ENCODE measurements around the gene NUP107. TPM values are rescaled to one million over a fixed set of nuclear protein-coding genes. Genes with fewer than 3 reads are reported as not detected.

Gene NUP107
- total RNA-seq, 1 donor from 2014 or later = 66.3 TPM

DNA sequence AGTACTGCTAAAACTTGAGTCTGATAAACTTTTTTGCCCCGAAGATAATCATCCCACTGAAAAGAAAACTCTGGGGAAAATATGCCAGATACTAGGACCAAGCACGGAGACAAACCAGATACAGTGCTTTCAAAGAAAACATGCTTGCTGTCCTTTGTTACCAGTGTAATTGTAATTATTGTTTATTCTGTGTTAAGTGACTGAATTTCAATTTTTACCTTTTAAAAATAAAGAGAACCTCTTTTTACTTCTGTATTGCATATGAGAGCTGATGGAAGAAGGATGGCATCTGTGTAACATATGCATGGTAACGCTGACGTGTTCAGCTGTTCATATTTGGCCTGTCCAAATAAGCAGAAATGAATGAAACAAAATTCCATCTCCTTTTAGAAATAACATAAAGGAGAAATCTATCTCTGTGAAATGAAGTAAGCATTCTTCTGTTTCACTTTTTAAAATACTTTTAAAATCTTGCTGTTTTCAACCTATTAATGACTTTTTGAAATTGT, 81.7 kb downstream of the NUP107 start:
- H3K4me1 Mint-ChIP-seq (ENCODE audit: unreplicated experiment) = peaks cover 8% of the 10 kb centered on the region
- no peak for DNase-seq (ENCODE audit: low spot score)
- TF ChIP-seq, protein P1, sequence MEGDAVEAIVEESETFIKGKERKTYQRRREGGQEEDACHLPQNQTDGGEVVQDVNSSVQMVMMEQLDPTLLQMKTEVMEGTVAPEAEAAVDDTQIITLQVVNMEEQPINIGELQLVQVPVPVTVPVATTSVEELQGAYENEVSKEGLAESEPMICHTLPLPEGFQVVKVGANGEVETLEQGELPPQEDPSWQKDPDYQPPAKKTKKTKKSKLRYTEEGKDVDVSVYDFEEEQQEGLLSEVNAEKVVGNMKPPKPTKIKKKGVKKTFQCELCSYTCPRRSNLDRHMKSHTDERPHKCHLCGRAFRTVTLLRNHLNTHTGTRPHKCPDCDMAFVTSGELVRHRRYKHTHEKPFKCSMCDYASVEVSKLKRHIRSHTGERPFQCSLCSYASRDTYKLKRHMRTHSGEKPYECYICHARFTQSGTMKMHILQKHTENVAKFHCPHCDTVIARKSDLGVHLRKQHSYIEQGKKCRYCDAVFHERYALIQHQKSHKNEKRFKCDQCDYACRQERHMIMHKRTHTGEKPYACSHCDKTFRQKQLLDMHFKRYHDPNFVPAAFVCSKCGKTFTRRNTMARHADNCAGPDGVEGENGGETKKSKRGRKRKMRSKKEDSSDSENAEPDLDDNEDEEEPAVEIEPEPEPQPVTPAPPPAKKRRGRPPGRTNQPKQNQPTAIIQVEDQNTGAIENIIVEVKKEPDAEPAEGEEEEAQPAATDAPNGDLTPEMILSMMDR (IDR thresholded peaks at IDR 0.05; ENCODE audit: unreplicated experiment) = no peak
- peaks cover 8% of the 10 kb centered on the region for H3K36me3 Mint-ChIP-seq (ENCODE audit: low read depth, unreplicated experiment)
- no peak overlapping the region for H3K27ac Mint-ChIP-seq (ENCODE audit: unreplicated experiment)
- no peak overlapping the region for H3K4me3 Mint-ChIP-seq (ENCODE audit: unreplicated experiment)
- H3K27me3 Mint-ChIP-seq (ENCODE audit: unreplicated experiment) = peaks cover 2% of the 10 kb centered on the region
- H3K9me3 Mint-ChIP-seq (ENCODE audit: unreplicated experiment) = no peaks in the 10 kb centered on the region

DNA sequence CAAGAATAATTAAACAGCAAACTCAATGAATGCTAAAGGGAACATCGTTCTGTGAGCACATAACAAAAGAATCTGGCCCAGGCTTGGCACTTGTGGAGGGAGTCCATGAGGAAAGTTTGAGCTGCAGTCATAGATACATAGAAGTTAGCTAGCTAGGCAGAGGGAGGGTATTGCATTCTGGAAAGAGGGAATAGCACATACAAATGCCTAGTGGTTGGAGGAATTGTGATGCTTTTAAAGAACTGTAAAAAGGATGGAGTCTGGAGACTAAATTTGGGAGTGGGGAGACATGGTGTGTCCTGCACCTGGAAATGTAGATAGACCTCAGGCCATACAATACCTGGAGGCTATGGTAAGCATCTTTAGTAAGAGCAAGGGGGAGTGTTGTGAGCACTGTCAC, 83.2 kb downstream of the NUP107 start:
- Mint-ChIP-seq H3K4me3 (ENCODE audit: unreplicated experiment) (no peak overlapping the region), H3K36me3 (ENCODE audit: low read depth, unreplicated experiment) (peaks cover 4% of the 10 kb centered on the region), H3K4me1 (ENCODE audit: unreplicated experiment) (peaks cover 8% of the 10 kb centered on the region), H3K27ac (ENCODE audit: unreplicated experiment) (no peak overlapping the region), H3K27me3 (ENCODE audit: unreplicated experiment) (peaks cover 4% of the 10 kb centered on the region), H3K9me3 (ENCODE audit: unreplicated experiment) (no peaks in the 10 kb centered on the region)
- no peak for DNase-seq (ENCODE audit: low spot score)
- TF ChIP-seq, protein P1 (IDR thresholded peaks at IDR 0.05; ENCODE audit: unreplicated experiment) = no peak

DNA sequence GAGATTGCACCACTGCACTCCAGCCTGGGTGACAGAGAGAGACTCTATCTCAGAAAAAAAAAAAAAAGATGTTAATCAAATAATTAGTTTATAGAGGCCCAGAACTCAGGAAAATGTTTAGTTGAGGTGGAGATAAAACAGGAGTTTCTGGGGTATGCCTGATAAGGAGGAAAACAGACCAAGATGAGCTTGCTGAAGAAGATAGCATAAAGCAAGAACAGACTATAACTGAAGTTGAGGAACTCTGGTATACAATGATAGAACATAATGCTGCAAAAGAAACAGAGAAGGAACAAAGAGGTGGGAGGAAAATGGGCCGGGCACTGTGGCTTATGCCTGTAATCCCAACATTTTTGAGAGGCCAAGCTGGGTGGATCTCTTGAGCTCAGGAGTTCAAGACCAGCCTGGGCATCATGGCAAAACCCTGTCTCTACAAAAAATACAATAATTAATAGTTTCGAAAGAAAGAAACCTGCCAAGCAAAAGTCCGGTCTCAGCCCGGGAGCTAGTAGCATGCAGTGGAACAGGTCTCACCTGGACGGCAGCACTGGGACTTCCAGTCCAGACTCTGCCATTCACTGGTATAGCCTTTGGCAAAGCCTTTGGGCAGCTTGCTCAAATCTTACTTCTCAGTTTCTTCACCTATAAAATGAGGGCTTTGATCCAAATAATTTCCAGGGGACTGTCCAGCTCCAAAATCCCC, 84.6 kb downstream of the NUP107 start:
- Mint-ChIP-seq H3K27ac (ENCODE audit: unreplicated experiment) (no peak overlapping the region), H3K36me3 (ENCODE audit: low read depth, unreplicated experiment) (peaks cover 4% of the 10 kb centered on the region), H3K4me3 (ENCODE audit: unreplicated experiment) (no peak overlapping the region), H3K4me1 (ENCODE audit: unreplicated experiment) (peaks cover 8% of the 10 kb centered on the region), H3K9me3 (ENCODE audit: unreplicated experiment) (no peaks in the 10 kb centered on the region), H3K27me3 (ENCODE audit: unreplicated experiment) (peaks cover 4% of the 10 kb centered on the region)
- TF ChIP-seq, protein P1 (IDR thresholded peaks at IDR 0.05; ENCODE audit: unreplicated experiment) = no peak
- no peak for DNase-seq (ENCODE audit: low spot score)

- Mint-ChIP-seq H3K9me3 (ENCODE audit: unreplicated experiment) (no peaks in the 10 kb centered on the region), H3K4me3 (ENCODE audit: unreplicated experiment) (no peak overlapping the region), H3K27ac (ENCODE audit: unreplicated experiment) (peak overlapping the region; percentile 68), H3K36me3 (ENCODE audit: low read depth, unreplicated experiment) (no peaks in the 10 kb centered on the region), H3K27me3 (ENCODE audit: unreplicated experiment) (peaks cover 4% of the 10 kb centered on the region), H3K4me1 (ENCODE audit: unreplicated experiment) (peaks cover 10% of the 10 kb centered on the region)
- TF ChIP-seq, protein P1 (IDR thresholded peaks at IDR 0.05; ENCODE audit: unreplicated experiment) = no peak
- no peak for DNase-seq (ENCODE audit: low spot score)
Observed at GRCh38 chr12:68772714-68773113, 85.9 kb downstream of the NUP107 start.

- H3K27ac Mint-ChIP-seq (ENCODE audit: unreplicated experiment) = no peak overlapping the region
- H3K9me3 Mint-ChIP-seq (ENCODE audit: unreplicated experiment) = no peaks in the 10 kb centered on the region
- peaks cover 4% of the 10 kb centered on the region for H3K27me3 Mint-ChIP-seq (ENCODE audit: unreplicated experiment)
- TF ChIP-seq, protein P1 (IDR thresholded peaks at IDR 0.05; ENCODE audit: unreplicated experiment) = no peak
- DNase-seq (ENCODE audit: low spot score) = no peak
- no peaks in the 10 kb centered on the region for H3K36me3 Mint-ChIP-seq (ENCODE audit: low read depth, unreplicated experiment)
- peaks cover 10% of the 10 kb centered on the region for H3K4me1 Mint-ChIP-seq (ENCODE audit: unreplicated experiment)
- H3K4me3 Mint-ChIP-seq (ENCODE audit: unreplicated experiment) = no peak overlapping the region
Observed at GRCh38 chr12:68773582-68773981, 86.8 kb downstream of the NUP107 start.
